ENCODE results near the gene SLC22A1.

SLC22A1 gene

GRCh38 chr6:160092602-160093001, 29.0 kb upstream of the SLC22A1 start:
- Histone ChIP-seq H3K4me1 (no peaks in the 10 kb centered on the region), H3K27me3 (no peaks in the 10 kb centered on the region), H3K4me3 (ENCODE audit: low read depth, low read length) (no peak overlapping the region), H3K9me3 (no peaks in the 10 kb centered on the region), H3K36me3 (peaks cover 43% of the 10 kb centered on the region)
- no peak for TF ChIP-seq CTCF (IDR thresholded peaks at IDR 0.05; ENCODE audit: low read depth, low read length)
- no peak for DNase-seq

- TF ChIP-seq CTCF (IDR thresholded peaks at IDR 0.05; ENCODE audit: low read depth, low read length) = no peak
- H3K27me3 ChIP-seq = no peaks in the 10 kb centered on the region
- H3K9me3 ChIP-seq = no peaks in the 10 kb centered on the region
- no peaks in the 10 kb centered on the region for H3K4me1 ChIP-seq
- peaks cover 42% of the 10 kb centered on the region for H3K36me3 ChIP-seq
- DNase-seq = no peak
- no peak overlapping the region for H3K4me3 ChIP-seq (ENCODE audit: low read depth, low read length)
Measured at GRCh38 chr6:160093061-160093460, 28.6 kb upstream of the SLC22A1 start.

- TF ChIP-seq CTCF (IDR thresholded peaks at IDR 0.05; ENCODE audit: low read depth, low read length) = no peak
- Histone ChIP-seq H3K4me3 (ENCODE audit: low read depth, low read length) (no peak overlapping the region), H3K27me3 (no peaks in the 10 kb centered on the region), H3K4me1 (no peaks in the 10 kb centered on the region), H3K9me3 (no peaks in the 10 kb centered on the region), H3K36me3 (peaks cover 36% of the 10 kb centered on the region)
- no peak for DNase-seq
Measured at GRCh38 chr6:160093946-160094345, 27.7 kb upstream of the SLC22A1 start.

GRCh38 chr6:160095146-160095845, 26.3 kb upstream of the SLC22A1 start:
- no peak for DNase-seq
- H3K27me3 ChIP-seq = no peaks in the 10 kb centered on the region
- no peaks in the 10 kb centered on the region for H3K4me1 ChIP-seq
- H3K4me3 ChIP-seq (ENCODE audit: low read depth, low read length) = no peak overlapping the region
- TF ChIP-seq CTCF (IDR thresholded peaks at IDR 0.05; ENCODE audit: low read depth, low read length) = no peak
- H3K9me3 ChIP-seq = no peaks in the 10 kb centered on the region
- peaks cover 24% of the 10 kb centered on the region for H3K36me3 ChIP-seq

- no peak for TF ChIP-seq CTCF (IDR thresholded peaks at IDR 0.05; ENCODE audit: low read depth, low read length)
- Histone ChIP-seq H3K36me3 (peaks cover 12% of the 10 kb centered on the region), H3K4me1 (no peaks in the 10 kb centered on the region), H3K4me3 (ENCODE audit: low read depth, low read length) (no peak overlapping the region), H3K27me3 (no peaks in the 10 kb centered on the region), H3K9me3 (no peaks in the 10 kb centered on the region)
- DNase-seq = no peak
Measured at GRCh38 chr6:160101277-160102205, 20.1 kb upstream of the SLC22A1 start.

GRCh38 chr6:160102399-160102798, 19.2 kb upstream of the SLC22A1 start:
- Histone ChIP-seq H3K4me3 (ENCODE audit: low read depth, low read length) (no peak overlapping the region), H3K9me3 (no peaks in the 10 kb centered on the region), H3K27me3 (no peaks in the 10 kb centered on the region), H3K4me1 (no peaks in the 10 kb centered on the region), H3K36me3 (peaks cover 11% of the 10 kb centered on the region)
- TF ChIP-seq CTCF (IDR thresholded peaks at IDR 0.05; ENCODE audit: low read depth, low read length) = no peak
- no peak for DNase-seq

Measured in BE2C (cell line).